ENCODE measurements around the gene MDFI.
A peak's percentile ranks its signal among the peaks of the same experiment; 100 is the strongest.

MDFI gene

DNA sequence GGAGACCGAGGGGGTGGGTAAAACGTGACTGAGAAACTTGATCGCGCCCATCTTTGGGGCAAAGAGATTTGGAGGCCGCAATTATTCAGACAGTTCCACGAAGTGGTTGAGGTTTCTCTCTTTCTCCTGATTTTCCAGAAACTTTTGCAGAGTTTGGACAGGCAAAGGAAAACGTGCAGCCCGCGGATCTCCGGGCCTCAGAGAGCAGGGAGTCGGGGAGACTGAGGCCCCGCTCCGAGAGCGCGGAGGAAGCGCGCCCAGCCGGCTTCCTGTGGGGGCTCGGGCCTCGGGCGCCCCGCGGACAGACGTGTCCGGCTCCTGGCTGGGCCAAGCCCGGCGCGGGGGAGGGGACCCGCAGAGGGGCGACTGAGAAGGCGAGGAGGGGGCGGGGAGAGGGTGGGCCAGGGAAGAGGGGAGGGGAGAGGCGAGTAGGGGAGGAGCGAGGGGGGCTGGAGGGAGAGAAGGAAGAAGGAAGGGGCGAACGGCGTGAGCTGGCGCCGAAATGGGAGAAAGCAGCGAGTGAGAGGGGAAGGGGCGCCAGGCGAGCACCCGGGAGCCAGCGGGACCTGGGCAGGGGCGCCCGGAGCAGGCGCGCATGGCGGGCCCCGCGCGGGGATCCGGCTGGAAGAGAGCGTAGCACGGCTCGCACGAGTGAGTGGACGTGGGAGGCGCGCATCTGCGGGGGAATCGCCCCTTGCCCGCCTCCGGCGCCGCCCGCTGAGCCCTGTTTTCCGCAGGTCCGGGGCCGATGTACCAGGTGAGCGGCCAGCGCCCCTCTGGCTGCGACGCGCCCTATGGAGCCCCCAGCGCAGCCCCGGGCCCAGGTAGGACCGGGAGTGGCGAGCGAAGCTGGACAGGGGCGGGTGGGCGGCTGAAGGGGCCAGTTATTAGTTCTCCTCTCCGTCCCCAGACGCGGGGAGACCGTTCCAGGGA is at the start of gene MDFI:
Gene MDFI (plus strand): TSS at position 467 of the 933 bp plus-strand sequence. CDS start 282 bp downstream, at position 749.
- DNase-seq = peak in 1 of 3 donors; percentile 15

- DNase-seq = no peak
Observed at GRCh38 chr6:41589223-41589622, 49.0 kb upstream of the MDFI start.

DNA sequence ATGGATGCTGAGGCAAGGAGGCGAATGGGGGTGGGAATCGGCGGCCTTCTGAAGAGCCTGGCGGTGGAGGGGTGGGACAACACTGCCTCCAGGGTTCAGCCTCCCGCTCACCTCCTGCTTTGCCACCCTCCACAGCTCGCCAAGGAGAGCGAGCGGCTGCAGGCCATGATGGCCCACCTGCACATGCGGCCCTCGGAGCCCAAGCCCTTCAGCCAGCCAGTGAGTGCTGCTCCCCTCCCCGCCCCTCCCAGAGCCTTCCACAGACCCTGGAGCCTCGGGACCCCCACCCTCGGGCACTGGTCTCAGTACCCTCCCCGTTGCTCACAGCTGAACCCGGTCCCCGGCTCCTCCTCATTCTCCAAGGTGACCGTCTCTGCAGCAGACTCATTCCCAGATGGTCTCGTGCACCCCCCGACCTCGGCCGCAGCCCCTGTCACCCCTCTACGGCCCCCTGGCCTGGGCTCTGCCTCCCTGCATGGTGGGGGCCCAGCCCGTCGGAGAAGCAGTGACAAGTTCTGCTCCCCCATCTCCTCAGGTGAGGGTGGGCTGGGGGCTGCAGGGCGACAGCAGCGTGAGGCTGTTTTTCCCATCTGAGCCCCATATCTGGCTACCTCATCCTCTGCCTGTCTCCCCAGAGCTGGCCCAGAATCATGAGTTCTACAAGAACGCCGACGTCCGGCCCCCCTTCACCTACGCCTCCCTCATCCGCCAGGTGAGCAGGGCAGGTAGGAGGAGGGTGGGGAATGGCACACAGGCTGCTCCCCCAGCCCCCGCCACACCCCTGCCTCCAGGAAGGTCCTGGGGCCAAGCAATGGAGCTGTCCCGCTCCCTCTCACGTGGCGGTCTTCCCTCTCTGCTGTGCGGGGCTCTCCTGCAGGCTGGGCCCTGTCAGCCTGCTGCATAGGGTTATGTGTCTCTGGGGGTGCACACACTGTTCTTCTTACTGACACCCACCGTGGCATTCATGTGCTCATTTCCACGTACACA is 48.3 kb upstream of the MDFI start:
- DNase-seq = no peak

DNA sequence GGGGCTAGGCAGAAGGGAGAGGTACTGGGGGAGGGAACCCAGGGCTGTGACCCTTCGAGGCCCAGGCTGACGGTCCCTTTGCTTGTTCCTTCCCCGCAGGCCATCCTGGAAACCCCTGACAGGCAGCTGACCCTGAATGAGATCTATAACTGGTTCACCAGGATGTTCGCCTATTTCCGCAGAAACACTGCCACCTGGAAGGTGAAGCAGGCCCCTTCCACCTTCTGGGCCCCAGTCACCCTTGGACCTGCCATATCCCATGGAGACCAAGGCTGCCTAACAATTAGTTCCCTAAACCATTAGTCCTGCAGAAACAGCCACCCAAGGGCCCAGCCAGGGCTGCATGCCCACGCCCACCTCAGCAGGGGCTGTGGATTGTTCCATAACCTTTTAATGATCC is 47.1 kb upstream of the MDFI start:
- no peak for DNase-seq

GRCh38 chr6:41591859-41592502 is 46.3 kb upstream of the MDFI start:
- peak; percentile 56 to 79 (median 77) for DNase-seq

DNA sequence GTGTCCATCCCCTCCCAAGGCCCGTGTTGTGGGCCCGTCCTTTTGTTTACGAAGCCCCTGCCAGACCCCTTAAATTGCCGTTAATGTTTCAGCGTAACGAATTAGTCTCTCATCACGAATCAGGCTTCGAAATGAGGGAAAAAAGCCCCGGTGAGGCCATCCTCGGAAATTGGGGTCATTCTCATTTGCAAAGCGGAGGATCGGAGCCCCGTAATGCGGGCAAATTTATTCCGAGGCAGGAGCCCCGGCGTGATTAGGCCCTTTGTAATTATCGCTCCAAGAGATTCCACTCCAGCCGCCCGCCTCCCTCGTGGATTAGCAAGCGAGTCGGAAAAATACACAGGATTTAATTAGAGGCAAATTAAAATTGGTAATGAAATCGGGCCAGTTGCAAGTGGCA is 44.9 kb upstream of the MDFI start:
- no peak for DNase-seq

DNA sequence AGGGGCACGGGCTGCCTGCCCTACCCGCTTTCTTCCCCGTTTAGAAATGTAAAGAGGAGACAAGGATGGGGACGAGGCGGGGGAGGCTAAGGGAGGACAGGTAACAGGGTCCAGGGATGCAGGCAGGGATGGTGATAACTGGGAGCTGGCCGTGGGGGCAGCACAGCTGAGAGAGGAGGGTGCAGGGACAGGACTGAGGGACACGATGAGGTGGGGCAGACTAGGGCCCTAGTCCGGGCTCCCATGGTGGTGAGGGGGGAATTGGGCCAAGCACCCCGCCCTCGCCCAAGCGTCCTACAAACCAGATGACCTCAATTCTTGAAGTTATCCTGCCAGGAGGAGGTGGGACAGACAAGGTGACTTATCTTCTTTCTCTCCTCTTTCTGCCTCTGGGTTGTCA is 44.4 kb upstream of the MDFI start:
- no peak for DNase-seq

DNA sequence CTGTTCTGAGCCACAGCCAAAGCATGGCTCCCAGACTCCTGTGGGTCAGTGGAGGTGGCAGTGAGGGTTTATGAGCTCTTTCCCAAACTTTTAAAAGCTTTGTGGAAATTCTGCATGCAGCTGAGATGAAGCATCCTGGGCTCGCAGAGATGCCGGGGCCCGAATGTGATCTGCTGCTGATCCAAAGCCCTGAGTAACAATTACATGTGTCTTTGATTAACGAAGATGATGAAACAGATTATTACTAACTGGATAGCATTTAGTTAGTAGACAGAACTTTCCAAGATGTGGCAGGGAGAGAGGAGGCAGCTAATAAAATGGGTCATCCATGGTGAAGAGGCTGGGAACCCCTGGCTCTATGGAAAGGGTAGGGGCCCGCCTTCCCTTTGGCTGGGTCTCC is 43.9 kb upstream of the MDFI start:
- DNase-seq = no peak

- DNase-seq = no peak
Observed at GRCh38 chr6:41594766-41595165, 43.5 kb upstream of the MDFI start.

- no peak for DNase-seq
Observed at GRCh38 chr6:41595166-41595565, 43.1 kb upstream of the MDFI start.

- no peak for DNase-seq
Observed at GRCh38 chr6:41596096-41596685, 42.1 kb upstream of the MDFI start.

- no peak for DNase-seq
Observed at GRCh38 chr6:41596807-41597206, 41.5 kb upstream of the MDFI start.

DNA sequence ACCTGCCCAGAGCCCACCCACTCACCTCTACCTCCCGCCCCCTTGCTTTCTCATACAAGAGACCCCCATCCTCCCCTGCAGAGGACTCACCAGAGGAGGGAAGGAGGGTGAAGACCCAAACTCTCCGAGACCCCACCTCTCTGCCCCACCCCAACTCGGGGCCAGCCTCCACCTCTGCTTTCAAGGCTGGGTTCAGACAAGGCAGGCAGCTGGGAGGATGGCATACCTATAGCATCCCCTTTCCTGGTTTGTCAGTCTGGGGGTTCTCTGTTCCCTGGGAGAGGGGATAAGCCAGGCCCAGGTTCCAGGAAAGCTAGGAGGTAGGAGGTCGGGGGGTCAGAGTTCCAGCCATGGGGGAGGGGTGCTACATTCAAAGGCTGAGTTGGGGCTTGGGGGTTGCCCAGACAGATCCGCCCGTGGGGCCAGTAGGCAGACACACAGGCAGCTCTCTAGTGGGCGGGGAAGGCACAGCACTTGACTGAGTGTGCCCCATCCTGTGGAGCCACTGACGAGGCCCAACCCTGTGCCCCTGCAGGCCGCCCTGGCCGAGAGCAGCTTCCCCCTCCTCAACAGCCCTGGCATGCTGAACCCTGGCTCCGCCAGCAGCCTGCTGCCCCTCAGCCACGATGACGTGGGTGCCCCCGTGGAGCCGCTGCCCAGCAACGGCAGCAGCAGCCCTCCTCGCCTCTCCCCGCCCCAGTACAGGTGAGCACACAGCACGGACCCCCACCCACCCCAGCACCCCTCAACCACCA is 40.8 kb upstream of the MDFI start:
- no peak for DNase-seq

DNA sequence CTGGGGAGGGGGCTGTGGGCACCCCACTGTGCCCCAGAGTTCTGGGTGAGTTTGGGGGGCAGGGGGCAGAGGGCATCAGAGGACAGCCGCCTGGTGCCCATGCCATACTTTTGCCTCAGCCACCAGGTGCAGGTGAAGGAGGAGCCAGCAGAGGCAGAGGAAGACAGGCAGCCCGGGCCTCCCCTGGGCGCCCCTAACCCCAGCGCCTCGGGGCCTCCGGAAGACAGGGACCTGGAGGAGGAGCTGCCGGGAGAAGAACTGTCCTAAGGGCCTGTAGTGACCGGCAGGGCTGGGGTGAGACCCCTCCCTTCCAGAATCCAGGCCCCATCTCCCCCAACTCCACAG is 39.6 kb upstream of the MDFI start:
- DNase-seq = no peak

- no peak for DNase-seq
Observed at GRCh38 chr6:41599015-41599851, 39.0 kb upstream of the MDFI start.

- no peak for DNase-seq
Observed at GRCh38 chr6:41599852-41600445, 38.3 kb upstream of the MDFI start.

DNA sequence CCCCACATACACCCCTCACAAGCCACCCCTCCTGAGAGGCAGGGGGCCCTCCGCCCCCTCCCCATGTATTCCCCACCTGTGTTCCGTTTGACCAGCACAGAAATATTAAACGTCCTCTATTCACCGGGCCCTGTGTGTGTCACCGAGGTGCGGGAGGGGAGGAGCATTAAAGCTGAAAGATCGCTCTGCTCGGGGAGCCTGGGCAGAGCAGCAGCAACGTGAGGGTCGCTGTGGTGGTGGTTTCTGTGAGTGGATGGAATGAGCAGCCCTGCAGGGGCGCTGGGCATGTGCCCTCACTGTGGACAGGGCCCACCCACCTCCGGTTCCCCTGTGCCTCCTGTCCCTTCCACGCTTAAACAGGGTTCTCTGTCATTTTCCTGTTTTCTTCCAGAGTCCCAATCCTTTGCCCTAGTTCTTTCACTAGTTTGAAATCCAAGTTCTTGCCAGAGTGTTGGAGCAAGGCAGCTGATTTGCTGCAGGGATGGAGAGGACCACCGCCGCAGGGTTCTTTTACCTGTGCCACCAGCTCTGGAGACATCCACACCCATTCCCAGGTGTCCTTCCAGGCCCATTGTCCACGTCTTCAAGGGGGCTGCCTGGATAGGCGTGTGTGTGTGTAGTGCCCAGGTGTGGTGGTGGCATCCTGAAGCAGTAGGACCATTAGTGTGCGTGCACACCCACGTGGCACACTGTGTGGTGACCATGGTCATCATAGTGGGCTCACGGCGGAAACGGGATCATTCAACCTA is 37.6 kb upstream of the MDFI start:
- no peak for DNase-seq

DNA sequence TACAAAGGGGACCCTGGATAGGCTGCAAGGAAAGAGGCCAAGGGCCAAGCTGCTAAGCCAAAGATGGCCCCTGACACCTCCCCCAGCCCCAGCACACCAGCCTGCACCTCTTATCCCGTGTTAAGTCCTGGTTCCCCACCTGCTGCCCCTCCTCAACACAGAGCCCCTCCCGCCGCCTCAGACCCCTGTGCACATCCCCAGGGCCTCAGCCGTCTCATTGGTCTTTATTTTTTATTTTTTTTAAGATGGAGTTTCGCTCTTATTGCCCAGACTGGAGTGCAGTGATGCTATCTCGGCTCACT is 37.1 kb upstream of the MDFI start:
- DNase-seq = no peak

- no peak for DNase-seq
Observed at GRCh38 chr6:41602422-41602743, 35.9 kb upstream of the MDFI start.

Data from suppressor macrophage treated with lipopolysaccharide for 1 hour (primary cell).